Natural killer cell (primary cell): Measurements from ENCODE around the gene MED26. TPM values are rescaled to one million over a fixed set of nuclear protein-coding genes. Genes with fewer than 3 reads are reported as not detected.

Experiments
- ATAC-seq, 3 donors: fragments of 150-1000 bp in 2 of 3; fragments of 200-7000 bp in 1 of 3; cut with Tn5 transposase; 1 replicate in 1 of 3; 2 replicates in 2 of 3; pipeline ENCODE4 v1.10.0; 2021; ENCODE audit warnings: mild to moderate bottlenecking in 2 of 3, moderate library complexity in 2 of 3
- DNase-seq, 2 donors: peaks; one replicate each; pipeline versions ENCODE4 v3.0.0 to v3.0.0-alpha.2; 2013 to 2021; ENCODE audit warnings: mixed read lengths in 1 of 2
- H3K27ac ChIP-seq: one replicate; pipeline ENCODE4 v1.5.1; 2013; ENCODE audit warnings: mild to moderate bottlenecking, low read length
- H3K27me3 ChIP-seq: one replicate; pipeline ENCODE4 v1.6.1; 2013; ENCODE audit warnings: low read length; ENCODE audit not compliant: control insufficient read depth, insufficient read depth
- H3K36me3 ChIP-seq: one replicate; pipeline ENCODE4 v1.6.1; 2013; ENCODE audit warnings: low read length; ENCODE audit not compliant: control insufficient read depth, insufficient read depth
- H3K4me1 ChIP-seq: one replicate; pipeline ENCODE4 v1.6.1; 2013; ENCODE audit warnings: low read length; ENCODE audit not compliant: control insufficient read depth, insufficient read depth
- H3K4me3 ChIP-seq: one replicate; pipeline ENCODE4 v1.5.1; 2013; ENCODE audit warnings: low read length
- H3K9me3 ChIP-seq: one replicate; pipeline ENCODE4 v1.6.1; 2013; ENCODE audit warnings: low read length; ENCODE audit not compliant: control insufficient read depth, insufficient read depth
- H3K27ac Mint-ChIP-seq, 2 donors: one replicate each; pipeline ENCODE4 v1.8.0; 2022; ENCODE audit warnings: mild to moderate bottlenecking in 2 of 2, mixed read lengths in 2 of 2, moderate library complexity in 1 of 2
- H3K27me3 Mint-ChIP-seq, 2 donors: one replicate each; pipeline ENCODE4 v1.8.0; 2022; ENCODE audit warnings: low read depth in 2 of 2, mixed read lengths in 2 of 2
- H3K36me3 Mint-ChIP-seq: one replicate; pipeline ENCODE4 v1.8.0; 2022; ENCODE audit warnings: mixed read lengths
- H3K4me1 Mint-ChIP-seq, 2 donors: one replicate each; pipeline ENCODE4 v1.8.0; 2022; ENCODE audit warnings: mixed read lengths in 2 of 2
- H3K4me3 Mint-ChIP-seq: one replicate; pipeline ENCODE4 v1.8.0; 2022; ENCODE audit warnings: mild to moderate bottlenecking, moderate library complexity, mixed read lengths
- H3K9me3 Mint-ChIP-seq, 2 donors: one replicate each; pipeline ENCODE4 v1.8.0; 2022; ENCODE audit warnings: mixed read lengths in 2 of 2
- CTCF ChIP-seq: fragments of 200-600 bp; IDR thresholded peaks from one replicate; pipeline ENCODE4 v1.8.0; 2022; ENCODE audit warnings: antibody characterized with exemption
- WGBS: methylation state at CpG from one replicate; pipeline ENCODE4 v1.1.7; 2013; ENCODE audit warnings: missing lambda C conversion rate; ENCODE audit not compliant: insufficient coverage; 5-methylcytosine and 5-hydroxymethylcytosine counted together
- intact Hi-C: fragments of 100-400 bp; cut with micrococcal nuclease; formaldehyde crosslinking; loops from one replicate; pipeline ENCODE4 v1.14.2; 2022
- total RNA-seq, 4 donors: library from RNA; stranded (reverse); fragments of 120-200 nt in 1 of 4; gene quantifications; one replicate each; pipeline versions ENCODE4 v1.2.3 to v1.2.4, GENCODE V29; 2013 to 2022

MED26 gene
- total RNA-seq, 3 donors from 2014 or later (not counting 1 experiment from before 2014, with no cell fraction given), result 34.7 to 47.5 (median 47.3) TPM

DNA sequence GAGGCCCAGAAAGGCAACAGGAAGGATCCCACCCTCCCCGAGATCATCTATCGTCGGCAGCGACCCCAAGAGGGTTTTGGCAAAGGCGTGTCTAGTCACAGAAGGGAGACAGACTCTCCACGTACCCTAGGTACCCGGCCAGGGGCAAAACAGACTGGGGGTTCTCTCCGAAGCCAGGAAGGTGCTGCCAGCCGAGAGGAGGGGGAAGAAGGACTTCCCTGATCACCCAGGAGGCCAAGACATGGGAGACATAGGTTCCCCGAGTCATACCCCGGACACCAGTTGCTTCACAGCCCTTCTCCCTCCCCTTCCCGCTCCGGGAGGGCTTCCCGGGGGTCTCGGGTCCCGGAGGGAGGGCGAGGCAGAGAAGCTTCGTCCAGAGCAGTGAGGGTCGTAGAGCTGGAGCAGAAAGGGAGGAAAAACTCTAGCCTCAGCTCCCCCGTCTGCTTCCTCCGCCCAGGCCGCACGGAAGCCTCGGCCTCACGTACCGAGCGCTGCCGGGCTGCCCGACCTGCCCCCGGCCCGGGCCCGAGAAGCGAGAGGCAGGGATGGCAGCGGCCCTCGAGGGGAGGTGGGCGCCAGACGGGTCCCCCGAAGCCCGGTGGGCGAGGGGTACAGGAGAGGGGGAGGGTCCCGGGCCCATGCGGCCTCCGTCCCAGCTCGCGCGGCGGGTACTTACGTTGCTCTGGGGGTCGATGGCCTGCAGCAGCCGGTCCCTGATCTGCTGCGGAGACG is 644 bp downstream of the MED26 start:
- H3K4me3 Mint-ChIP-seq, result peak overlapping the region; percentile 92
- H3K9me3 Mint-ChIP-seq, result no peaks in the 10 kb centered on the region
- intact Hi-C loops, result no loop called here

DNA sequence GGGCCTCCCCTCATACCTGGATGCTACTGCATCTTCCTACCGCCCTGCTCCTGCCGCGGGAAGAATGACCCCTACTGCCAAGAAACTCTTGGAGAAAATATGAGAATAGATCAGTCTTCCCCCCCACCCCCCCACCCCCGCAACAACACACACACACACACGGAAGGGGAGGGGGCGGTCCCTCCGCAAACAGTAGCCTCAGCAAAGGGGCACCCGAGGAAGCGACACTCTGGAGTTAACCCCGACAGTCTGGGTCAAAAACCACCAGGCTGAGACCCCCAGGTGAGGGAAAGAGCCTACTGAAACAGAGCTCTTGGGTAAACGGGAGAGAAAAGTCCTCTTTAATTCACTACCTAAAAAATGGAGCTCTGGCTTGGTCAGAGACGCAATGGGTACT is 1.2 kb downstream of the MED26 start:
- Histone ChIP-seq H3K9me3 (no peaks in the 10 kb centered on the region), H3K4me1 (peaks cover 18% of the 10 kb centered on the region), H3K36me3 (peaks cover 16% of the 10 kb centered on the region), H3K27ac (peak overlapping the region; percentile 44), H3K27me3 (no peaks in the 10 kb centered on the region), H3K4me3 (peak overlapping the region; percentile 65)
- H3K36me3 Mint-ChIP-seq, result no peaks in the 10 kb centered on the region
- intact Hi-C loops, result no loop called here
- peak overlapping the region; percentile 85 to 95 for H3K27ac Mint-ChIP-seq
- H3K9me3 Mint-ChIP-seq, result no peaks in the 10 kb centered on the region
- no peaks in the 10 kb centered on the region for H3K27me3 Mint-ChIP-seq
- no peak for ATAC-seq
- WGBS, result 5% methylated on average over 11 of the region's 12 CpGs
- H3K4me3 Mint-ChIP-seq, result peak overlapping the region; percentile 92
- H3K4me1 Mint-ChIP-seq, result peaks cover 31 to 49% of the 10 kb centered on the region in 2 donors
- peak in 1 of 2 donors; percentile 16 for DNase-seq
- TF ChIP-seq CTCF, result no peak

More for the DNA sequence above, 644 bp downstream of the MED26 start:
- DNase-seq (peak; percentile 30 to 40), ATAC-seq (no peak)
- Histone ChIP-seq H3K4me3 (peak overlapping the region; percentile 65), H3K9me3 (no peaks in the 10 kb centered on the region), H3K36me3 (peaks cover 16% of the 10 kb centered on the region), H3K4me1 (peaks cover 18% of the 10 kb centered on the region), H3K27me3 (no peaks in the 10 kb centered on the region), H3K27ac (peak overlapping the region; percentile 44)
- Mint-ChIP-seq H3K27me3 (no peaks in the 10 kb centered on the region), H3K27ac (peak overlapping the region; percentile 85 to 95), H3K36me3 (no peaks in the 10 kb centered on the region), H3K4me1 (peaks cover 28 to 43% of the 10 kb centered on the region in 2 donors)
- no peak for TF ChIP-seq CTCF
- under 1% methylated on average over 52 of the region's 52 CpGs for WGBS

- Mint-ChIP-seq H3K27ac (peak overlapping the region; percentile 62 to 85), H3K9me3 (no peaks in the 10 kb centered on the region), H3K27me3 (no peaks in the 10 kb centered on the region), H3K36me3 (no peaks in the 10 kb centered on the region), H3K4me1 (peaks cover 45 to 63% of the 10 kb centered on the region in 2 donors), H3K4me3 (peak overlapping the region; percentile 92)
- peaks cover 20% of the 10 kb centered on the region for H3K4me1 ChIP-seq
- peaks cover 16% of the 10 kb centered on the region for H3K36me3 ChIP-seq
- no peaks in the 10 kb centered on the region for H3K9me3 ChIP-seq
- intact Hi-C loops, result no loop called here
- no peak for ATAC-seq
- H3K27me3 ChIP-seq, result no peaks in the 10 kb centered on the region
- H3K27ac ChIP-seq, result no peak overlapping the region
- no peak overlapping the region for H3K4me3 ChIP-seq
- 95% methylated on average over 16 of the region's 16 CpGs for WGBS
- TF ChIP-seq CTCF, result no peak
- no peak for DNase-seq
Measured at GRCh38 chr19:16625163-16625958, 2.6 kb downstream of the MED26 start.
